Measurements from ENCODE around the gene GNAT2. TPM values are rescaled to one million over a fixed set of nuclear protein-coding genes. Genes with fewer than 3 reads are reported as not detected.

GNAT2 gene
- total RNA-seq, 5 donors from 2014 or later (not counting 1 experiment from before 2014, with no cell fraction given), result not detected

GRCh38 chr1:109640285-109640865 lies 21.0 kb upstream of the GNAT2 start:
- ATAC-seq (replicated peaks in 1 of 4) (peak; percentile 70 to 87 (median 74)), DNase-seq (peak; percentile 58 to 95 (median 85))
- Histone ChIP-seq H3K4me1 (ENCODE audit: control insufficient read depth in 1 of 2, extremely low read depth in 1 of 2, insufficient read depth in 2 of 2, low read length in 2 of 2) (peaks cover 0 to 20% of the 10 kb centered on the region in 2 experiments), H3K27ac (ENCODE audit: low read length) (no peak overlapping the region), H3K36me3 (ENCODE audit: control insufficient read depth in 2 of 2, extremely low read depth in 1 of 2, insufficient read depth in 1 of 2, low read length in 1 of 2) (no peaks in the 10 kb centered on the region), H3K27me3 (replicated peaks in 1 of 2; ENCODE audit: control insufficient read depth in 2 of 2, extremely low read depth in 1 of 2, insufficient read depth in 2 of 2, low read length in 1 of 2) (peaks cover 0 to 23% of the 10 kb centered on the region in 2 experiments), H3K4me3 (ENCODE audit: control insufficient read depth in 1 of 2, extremely low read depth in 1 of 2, low read length in 1 of 2) (no peak overlapping the region), H3K9me3 (no peaks in the 10 kb centered on the region)
- H3K27ac Mint-ChIP-seq, result peak overlapping the region in 1 of 2 donors; percentile 57
- H3K4me1 Mint-ChIP-seq, result peaks cover 6 to 17% (median 14%) of the 10 kb centered on the region in 3 donors
- no peaks in the 10 kb centered on the region for H3K27me3 Mint-ChIP-seq
- H3K4me3 Mint-ChIP-seq, result no peak overlapping the region
- WGBS (ENCODE audit: insufficient coverage), result 30% methylated on average over 2 of the region's 5 CpGs
- POLR2A ChIA-PET, result interaction anchor here (0.8 to 1.0 kb wide), 2 partner anchors 92 kb away, joined by 3 to 5 read pairs; partner anchors contain the start of gene GNAI3 (in 2 of the 2)
- H3K36me3 Mint-ChIP-seq, result no peaks in the 10 kb centered on the region
- CTCF ChIA-PET, result interaction anchor here (0.5 to 3.7 kb wide), 48 partner anchors 9 to 712 kb away, joined by 3 to 46 read pairs (median 4); partner anchors contain the start of genes AHCYL1 (in 2 of the 2), GNAI3 (in 2 of the 2), GSTM1 (in 2 of the 2) and GSTM4 (in 2 of the 2)
- H3K9me3 Mint-ChIP-seq, result no peaks in the 10 kb centered on the region

GRCh38 chr1:109639841-109640184 lies 20.4 kb upstream of the GNAT2 start:
- no peaks in the 10 kb centered on the region for H3K9me3 ChIP-seq
- Mint-ChIP-seq H3K27ac (peak overlapping the region in 1 of 2 donors; percentile 57), H3K9me3 (no peaks in the 10 kb centered on the region), H3K27me3 (no peaks in the 10 kb centered on the region), H3K36me3 (no peaks in the 10 kb centered on the region), H3K4me3 (no peak overlapping the region), H3K4me1 (peaks cover 9 to 22% (median 20%) of the 10 kb centered on the region in 3 donors)
- WGBS (ENCODE audit: insufficient coverage), result 59% methylated on average over 2 of the region's 6 CpGs
- ChIA-PET POLR2A (no interaction called here), CTCF (interaction anchor here (0.5 to 3.7 kb wide), 47 partner anchors 9 to 757 kb away, joined by 3 to 46 read pairs (median 4); partner anchors contain the start of genes AHCYL1 (in 2 of the 2), GNAI3 (in 2 of the 2), GSTM1 (in 2 of the 2) and GSTM4 (in 2 of the 2))
- peaks cover 0 to 23% of the 10 kb centered on the region in 2 experiments for H3K27me3 ChIP-seq (replicated peaks in 1 of 2; ENCODE audit: control insufficient read depth in 2 of 2, extremely low read depth in 1 of 2, insufficient read depth in 2 of 2, low read length in 1 of 2)
- ATAC-seq (replicated peaks in 1 of 4), result no peak
- no peak for DNase-seq
- no peaks in the 10 kb centered on the region for H3K36me3 ChIP-seq (ENCODE audit: control insufficient read depth in 2 of 2, extremely low read depth in 1 of 2, insufficient read depth in 1 of 2, low read length in 1 of 2)
- H3K4me3 ChIP-seq (ENCODE audit: control insufficient read depth in 1 of 2, extremely low read depth in 1 of 2, low read length in 1 of 2), result no peak overlapping the region
- peaks cover 0 to 24% of the 10 kb centered on the region in 2 experiments for H3K4me1 ChIP-seq (ENCODE audit: control insufficient read depth in 1 of 2, extremely low read depth in 1 of 2, insufficient read depth in 2 of 2, low read length in 2 of 2)
- H3K27ac ChIP-seq (ENCODE audit: low read length), result no peak overlapping the region

- Mint-ChIP-seq H3K27me3 (no peaks in the 10 kb centered on the region), H3K36me3 (no peaks in the 10 kb centered on the region), H3K27ac (no peak overlapping the region), H3K9me3 (no peaks in the 10 kb centered on the region), H3K4me3 (no peak overlapping the region), H3K4me1 (peaks cover 15 to 28% (median 25%) of the 10 kb centered on the region in 3 donors)
- WGBS (ENCODE audit: insufficient coverage), result 74% methylated on average over 9 of the region's 9 CpGs
- ChIA-PET CTCF (interaction anchor here (0.5 to 3.7 kb wide), 31 partner anchors 9 to 757 kb away, joined by 3 to 46 read pairs (median 5); partner anchors contain the start of genes GSTM4 (in 2 of the 2), AHCYL1 (in 1 of the 2), GNAI3 (in 1 of the 2) and GSTM1 (in 1 of the 2)), POLR2A (no interaction called here)
- ATAC-seq (replicated peaks in 1 of 4), result no peak
- no peak for DNase-seq
- H3K36me3 ChIP-seq (ENCODE audit: control insufficient read depth in 2 of 2, extremely low read depth in 1 of 2, insufficient read depth in 1 of 2, low read length in 1 of 2), result no peaks in the 10 kb centered on the region
- H3K9me3 ChIP-seq, result no peaks in the 10 kb centered on the region
- peaks cover 4 to 29% of the 10 kb centered on the region in 2 experiments for H3K4me1 ChIP-seq (ENCODE audit: control insufficient read depth in 1 of 2, extremely low read depth in 1 of 2, insufficient read depth in 2 of 2, low read length in 2 of 2)
- H3K27me3 ChIP-seq (replicated peaks in 1 of 2; ENCODE audit: control insufficient read depth in 2 of 2, extremely low read depth in 1 of 2, insufficient read depth in 2 of 2, low read length in 1 of 2), result peaks cover 0 to 23% of the 10 kb centered on the region in 2 experiments
- H3K27ac ChIP-seq (ENCODE audit: low read length), result no peak overlapping the region
- no peak overlapping the region for H3K4me3 ChIP-seq (ENCODE audit: control insufficient read depth in 1 of 2, extremely low read depth in 1 of 2, low read length in 1 of 2)
Observed at GRCh38 chr1:109639063-109639840, 19.8 kb upstream of the GNAT2 start.

GRCh38 chr1:109637446-109637845 lies 18.0 kb upstream of the GNAT2 start:
- no peaks in the 10 kb centered on the region for H3K9me3 Mint-ChIP-seq
- no peaks in the 10 kb centered on the region for H3K36me3 Mint-ChIP-seq
- Histone ChIP-seq H3K36me3 (ENCODE audit: control insufficient read depth in 2 of 2, extremely low read depth in 1 of 2, insufficient read depth in 1 of 2, low read length in 1 of 2) (no peaks in the 10 kb centered on the region), H3K4me3 (ENCODE audit: control insufficient read depth in 1 of 2, extremely low read depth in 1 of 2, low read length in 1 of 2) (no peak overlapping the region), H3K9me3 (no peaks in the 10 kb centered on the region), H3K27me3 (replicated peaks in 1 of 2; ENCODE audit: control insufficient read depth in 2 of 2, extremely low read depth in 1 of 2, insufficient read depth in 2 of 2, low read length in 1 of 2) (peaks cover 0 to 21% of the 10 kb centered on the region in 2 experiments), H3K4me1 (ENCODE audit: control insufficient read depth in 1 of 2, extremely low read depth in 1 of 2, insufficient read depth in 2 of 2, low read length in 2 of 2) (peaks cover 4 to 21% of the 10 kb centered on the region in 2 experiments), H3K27ac (ENCODE audit: low read length) (no peak overlapping the region)
- H3K27ac Mint-ChIP-seq, result no peak overlapping the region
- DNase-seq, result no peak
- CTCF ChIA-PET, result interaction anchor here (0.9 to 1.4 kb wide), 4 partner anchors 8 to 137 kb away, joined by 4 to 8 read pairs (median 4); no protein-coding TSS in a partner anchor
- H3K4me3 Mint-ChIP-seq, result no peak overlapping the region
- WGBS (ENCODE audit: insufficient coverage), result 40% methylated on average over 1 of the region's 7 CpGs
- peaks cover 16 to 21% (median 19%) of the 10 kb centered on the region in 3 donors for H3K4me1 Mint-ChIP-seq
- POLR2A ChIA-PET, result no interaction called here
- no peaks in the 10 kb centered on the region for H3K27me3 Mint-ChIP-seq
- ATAC-seq (replicated peaks in 1 of 4), result no peak

GRCh38 chr1:109636201-109636952 lies 17.0 kb upstream of the GNAT2 start:
- Mint-ChIP-seq H3K9me3 (no peaks in the 10 kb centered on the region), H3K4me3 (no peak overlapping the region), H3K4me1 (peaks cover 16 to 21% (median 19%) of the 10 kb centered on the region in 3 donors), H3K36me3 (peaks cover 5% of the 10 kb centered on the region), H3K27me3 (no peaks in the 10 kb centered on the region), H3K27ac (no peak overlapping the region)
- CTCF ChIA-PET, result interaction anchor here (0.5 to 1.4 kb wide), 3 partner anchors 9 to 391 kb away, joined by 5 to 8 read pairs (median 8); no protein-coding TSS in a partner anchor
- WGBS (ENCODE audit: insufficient coverage), result 82% methylated on average over 5 of the region's 9 CpGs
- no peak for ATAC-seq (replicated peaks in 1 of 4)
- H3K4me3 ChIP-seq (ENCODE audit: control insufficient read depth in 1 of 2, extremely low read depth in 1 of 2, low read length in 1 of 2), result no peak overlapping the region
- POLR2A ChIA-PET, result no interaction called here
- H3K27me3 ChIP-seq (replicated peaks in 1 of 2; ENCODE audit: control insufficient read depth in 2 of 2, extremely low read depth in 1 of 2, insufficient read depth in 2 of 2, low read length in 1 of 2), result peaks cover 0 to 21% of the 10 kb centered on the region in 2 experiments
- H3K36me3 ChIP-seq (ENCODE audit: control insufficient read depth in 2 of 2, extremely low read depth in 1 of 2, insufficient read depth in 1 of 2, low read length in 1 of 2), result peaks cover under 1 to 8% of the 10 kb centered on the region in 2 donors
- no peaks in the 10 kb centered on the region for H3K9me3 ChIP-seq
- H3K27ac ChIP-seq (ENCODE audit: low read length), result no peak overlapping the region
- no peak for DNase-seq
- peaks cover 4 to 21% of the 10 kb centered on the region in 2 experiments for H3K4me1 ChIP-seq (ENCODE audit: control insufficient read depth in 1 of 2, extremely low read depth in 1 of 2, insufficient read depth in 2 of 2, low read length in 2 of 2)

- peaks cover 0 to 21% of the 10 kb centered on the region in 2 experiments for H3K27me3 ChIP-seq (replicated peaks in 1 of 2; ENCODE audit: control insufficient read depth in 2 of 2, extremely low read depth in 1 of 2, insufficient read depth in 2 of 2, low read length in 1 of 2)
- Mint-ChIP-seq H3K4me1 (peaks cover 16 to 21% (median 19%) of the 10 kb centered on the region in 3 donors), H3K9me3 (no peaks in the 10 kb centered on the region), H3K27ac (no peak overlapping the region), H3K4me3 (no peak overlapping the region), H3K36me3 (peaks cover 8% of the 10 kb centered on the region), H3K27me3 (no peaks in the 10 kb centered on the region)
- ATAC-seq (replicated peaks in 1 of 4) (no peak), DNase-seq (no peak)
- WGBS (ENCODE audit: insufficient coverage), result no CpG with 5 or more reads among the region's 2 CpGs
- no peak overlapping the region for H3K27ac ChIP-seq (ENCODE audit: low read length)
- peaks cover 4 to 21% of the 10 kb centered on the region in 2 experiments for H3K4me1 ChIP-seq (ENCODE audit: control insufficient read depth in 1 of 2, extremely low read depth in 1 of 2, insufficient read depth in 2 of 2, low read length in 2 of 2)
- ChIA-PET CTCF (no interaction called here), POLR2A (no interaction called here)
- peaks cover 6 to 13% of the 10 kb centered on the region in 2 donors for H3K36me3 ChIP-seq (ENCODE audit: control insufficient read depth in 2 of 2, extremely low read depth in 1 of 2, insufficient read depth in 1 of 2, low read length in 1 of 2)
- H3K4me3 ChIP-seq (ENCODE audit: control insufficient read depth in 1 of 2, extremely low read depth in 1 of 2, low read length in 1 of 2), result no peak overlapping the region
- no peaks in the 10 kb centered on the region for H3K9me3 ChIP-seq
Observed at GRCh38 chr1:109635862-109636200, 16.4 kb upstream of the GNAT2 start.
